COLO668 (cell line): Measurements from ENCODE around the gene PPIE.

ENCODE experiments used
- DNase-seq: peaks from one replicate; lab custom pipeline; 2025; ENCODE audit not compliant: unreplicated experiment; lab: John Stamatoyannopoulos, UW

The PPIE gene

GRCh38 chr1:39720094-39720999 is 18.3 kb upstream of the PPIE start:
- DNase-seq: no peak

GRCh38 chr1:39721664-39722063 is 17.0 kb upstream of the PPIE start:
- no peak for DNase-seq

GRCh38 chr1:39722495-39722894 is 16.2 kb upstream of the PPIE start:
- no peak for DNase-seq

GRCh38 chr1:39726600-39726999 is 12.1 kb upstream of the PPIE start:
- no peak for DNase-seq

- no peak for DNase-seq
These were observed 11.3 kb upstream of the PPIE start for GRCh38 chr1:39727221-39727931.

GRCh38 chr1:39727932-39728317 is 10.8 kb upstream of the PPIE start:
- no peak for DNase-seq

- DNase-seq: no peak
These were observed 9.7 kb upstream of the PPIE start for GRCh38 chr1:39729030-39729429.

GRCh38 chr1:39729842-39730241 is 8.8 kb upstream of the PPIE start:
- no peak for DNase-seq

- no peak for DNase-seq
These were observed 6.0 kb upstream of the PPIE start for GRCh38 chr1:39732730-39733129.

- no peak for DNase-seq
These were observed 5.5 kb upstream of the PPIE start for GRCh38 chr1:39733161-39733560.

- no peak for DNase-seq
These were observed 3.0 kb upstream of the PPIE start for GRCh38 chr1:39735731-39736130.

- DNase-seq: no peak
These were observed 1.0 kb upstream of the PPIE start for GRCh38 chr1:39737546-39738169.

GRCh38 chr1:39745016-39745670 is 6.5 kb downstream of the PPIE start:
- DNase-seq: no peak

GRCh38 chr1:39751595-39751994 is 12.9 kb downstream of the PPIE start:
- DNase-seq: no peak

- no peak for DNase-seq
These were observed 14.0 kb downstream of the PPIE start for GRCh38 chr1:39752703-39753102.

GRCh38 chr1:39753132-39754025 is 14.7 kb downstream of the PPIE start:
- DNase-seq: peak; percentile 100

GRCh38 chr1:39754026-39754570 is 15.4 kb downstream of the PPIE start:
- DNase-seq: peak; percentile 100

GRCh38 chr1:39754906-39755504 is 16.3 kb downstream of the PPIE start:
- DNase-seq: peak; percentile 100

GRCh38 chr1:39755965-39756659 is 17.4 kb downstream of the PPIE start:
- DNase-seq: peak; percentile 100
